SK-N-SH (cell line): ENCODE results near the gene H1-8.

ENCODE experiments used
- ELF1 ChIP-seq: IDR thresholded peaks from 2 replicates; pipeline ENCODE4 v1.4.0; 2012
- EP300 ChIP-seq, 2 experiments: IDR thresholded peaks; 2 replicates each; pipeline versions ENCODE4 v1.4.0 to v1.6.1; 2012; ENCODE audit warnings: borderline replicate concordance in 1 of 2, low read depth in 1 of 2, low read length in 1 of 2
- FOSL2 ChIP-seq: IDR thresholded peaks from 2 replicates; pipeline ENCODE4 v1.4.0; 2012; ENCODE audit warnings: low read depth, mild to moderate bottlenecking, moderate library complexity, borderline replicate concordance
- FOXM1 ChIP-seq: IDR thresholded peaks from 2 replicates; pipeline ENCODE4 v1.4.0; 2012; ENCODE audit warnings: low read depth, mild to moderate bottlenecking
- GABPA ChIP-seq: IDR thresholded peaks from 2 replicates; pipeline ENCODE4 v1.4.0; 2012; ENCODE audit warnings: low read depth, mild to moderate bottlenecking
- POLR2AphosphoS5 ChIP-seq: IDR thresholded peaks from 2 replicates; pipeline ENCODE4 v1.6.1; 2012; ENCODE audit warnings: low read depth, low read length
- RAD21 ChIP-seq: IDR thresholded peaks from 2 replicates; pipeline ENCODE4 v1.6.1; 2012; ENCODE audit warnings: mild to moderate bottlenecking, low read length
- RFX5 ChIP-seq: IDR thresholded peaks from 2 replicates; pipeline ENCODE4 v1.6.1; 2012; ENCODE audit warnings: mild to moderate bottlenecking, improper control_type of control experiment, low read length
- TCF12 ChIP-seq: IDR thresholded peaks from 2 replicates; pipeline ENCODE4 v1.4.0; 2012
- TF ChIP-seq, protein P1 (sequence below): fragments of 200-600 bp; sonication (generic); IDR thresholded peaks from 2 replicates; pipeline ENCODE4 v1.6.1; 2017; ENCODE audit warnings: antibody characterized with exemption, mild to moderate bottlenecking, moderate library complexity
- TF ChIP-seq, protein P2 (sequence below): IDR thresholded peaks from 2 replicates; pipeline ENCODE4 v1.4.0; 2012; ENCODE audit warnings: low read depth, borderline replicate concordance
- TF ChIP-seq, protein P3 (sequence below): fragments of 150-350 bp; IDR thresholded peaks from 2 replicates; pipeline ENCODE4 v1.6.1; 2017; ENCODE audit warnings: antibody characterized with exemption, low read length, low read depth, borderline replicate concordance

DNA sequence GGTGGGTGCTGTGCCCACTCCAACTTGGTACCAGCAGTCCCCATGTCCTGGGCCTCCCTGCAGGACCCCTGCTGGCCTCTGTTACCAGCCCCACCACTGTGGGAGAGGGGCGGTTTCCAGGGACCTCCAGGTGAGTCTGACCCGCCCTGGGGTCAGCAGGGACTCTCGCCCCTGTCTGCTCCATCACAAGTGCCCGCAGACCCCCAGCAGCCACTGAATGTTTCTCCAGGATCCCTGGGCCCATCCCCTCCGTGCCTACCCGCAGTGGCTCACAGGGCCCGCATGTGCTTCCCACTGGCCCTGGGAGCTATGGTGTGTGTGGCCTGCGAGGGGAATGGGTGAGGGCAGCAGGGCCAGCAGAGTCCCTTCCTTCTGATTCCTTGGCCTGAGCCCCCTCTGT lies 24.4 kb upstream of the H1-8 start:
- TF ChIP-seq ELF1 (no peak), POLR2AphosphoS5 (no peak), FOXM1 (no peak), FOSL2 (no peak), EP300 (IDR thresholded peaks at IDR 0.05; ENCODE audit: borderline replicate concordance in 1 of 2, low read depth in 1 of 2, low read length in 1 of 2) (no peak), TCF12 (no peak), RAD21 (no peak), GABPA (no peak), RFX5 (no peak)
- TF ChIP-seq, protein P1, sequence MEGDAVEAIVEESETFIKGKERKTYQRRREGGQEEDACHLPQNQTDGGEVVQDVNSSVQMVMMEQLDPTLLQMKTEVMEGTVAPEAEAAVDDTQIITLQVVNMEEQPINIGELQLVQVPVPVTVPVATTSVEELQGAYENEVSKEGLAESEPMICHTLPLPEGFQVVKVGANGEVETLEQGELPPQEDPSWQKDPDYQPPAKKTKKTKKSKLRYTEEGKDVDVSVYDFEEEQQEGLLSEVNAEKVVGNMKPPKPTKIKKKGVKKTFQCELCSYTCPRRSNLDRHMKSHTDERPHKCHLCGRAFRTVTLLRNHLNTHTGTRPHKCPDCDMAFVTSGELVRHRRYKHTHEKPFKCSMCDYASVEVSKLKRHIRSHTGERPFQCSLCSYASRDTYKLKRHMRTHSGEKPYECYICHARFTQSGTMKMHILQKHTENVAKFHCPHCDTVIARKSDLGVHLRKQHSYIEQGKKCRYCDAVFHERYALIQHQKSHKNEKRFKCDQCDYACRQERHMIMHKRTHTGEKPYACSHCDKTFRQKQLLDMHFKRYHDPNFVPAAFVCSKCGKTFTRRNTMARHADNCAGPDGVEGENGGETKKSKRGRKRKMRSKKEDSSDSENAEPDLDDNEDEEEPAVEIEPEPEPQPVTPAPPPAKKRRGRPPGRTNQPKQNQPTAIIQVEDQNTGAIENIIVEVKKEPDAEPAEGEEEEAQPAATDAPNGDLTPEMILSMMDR: no peak
- TF ChIP-seq, protein P2, sequence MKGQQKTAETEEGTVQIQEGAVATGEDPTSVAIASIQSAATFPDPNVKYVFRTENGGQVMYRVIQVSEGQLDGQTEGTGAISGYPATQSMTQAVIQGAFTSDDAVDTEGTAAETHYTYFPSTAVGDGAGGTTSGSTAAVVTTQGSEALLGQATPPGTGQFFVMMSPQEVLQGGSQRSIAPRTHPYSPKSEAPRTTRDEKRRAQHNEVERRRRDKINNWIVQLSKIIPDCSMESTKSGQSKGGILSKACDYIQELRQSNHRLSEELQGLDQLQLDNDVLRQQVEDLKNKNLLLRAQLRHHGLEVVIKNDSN: no peak
- TF ChIP-seq, protein P3, sequence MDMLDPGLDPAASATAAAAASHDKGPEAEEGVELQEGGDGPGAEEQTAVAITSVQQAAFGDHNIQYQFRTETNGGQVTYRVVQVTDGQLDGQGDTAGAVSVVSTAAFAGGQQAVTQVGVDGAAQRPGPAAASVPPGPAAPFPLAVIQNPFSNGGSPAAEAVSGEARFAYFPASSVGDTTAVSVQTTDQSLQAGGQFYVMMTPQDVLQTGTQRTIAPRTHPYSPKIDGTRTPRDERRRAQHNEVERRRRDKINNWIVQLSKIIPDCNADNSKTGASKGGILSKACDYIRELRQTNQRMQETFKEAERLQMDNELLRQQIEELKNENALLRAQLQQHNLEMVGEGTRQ: no peak
